Vagina (tissue), 2 donors: ENCODE results near the gene COL26A1.

Experiments used
- CTCF ChIP-seq, 3 experiments: fragments of 450-650 bp in 2 of 3; fragments of 200-600 bp in 1 of 3; sonication (generic) in 1 of 3; IDR thresholded peaks; one replicate each; pipeline ENCODE4 v1.5.1; 2017 to 2019; ENCODE audit warnings: antibody characterized with exemption in 3 of 3, mild to moderate bottlenecking in 2 of 3, moderate library complexity in 2 of 3
- POLR2A ChIP-seq, 2 donors: fragments of 450-650 bp; IDR thresholded peaks; one replicate each; pipeline ENCODE4 v1.6.1; 2017; ENCODE audit warnings: antibody characterized with exemption in 2 of 2, mild to moderate bottlenecking in 2 of 2, moderate library complexity in 2 of 2
- POLR2AphosphoS5 ChIP-seq, 2 donors: sonication (generic); formaldehyde crosslinking; IDR thresholded peaks; one replicate each; pipeline ENCODE4 v1.9.0; 2017; ENCODE audit warnings: antibody characterized with exemption in 2 of 2, mild to moderate bottlenecking in 2 of 2, low read depth in 1 of 2; ENCODE audit not compliant: insufficient read depth in 1 of 2

- TF ChIP-seq POLR2AphosphoS5 (IDR thresholded peaks at IDR 0.05; ENCODE audit: insufficient read depth in 1 of 2, low read depth in 1 of 2) (no peak), POLR2A (IDR thresholded peaks at IDR 0.05) (no peak), CTCF (IDR thresholded peaks at IDR 0.05) (no peak)
Measured at GRCh38 chr7:101550641-101551541, 188.2 kb downstream of the COL26A1 start.
